GM18909 (cell line): ENCODE data around the gene DNAH6.

Experiments
- ATAC-seq: cut with Tn5 transposase; IDR thresholded peaks from one replicate; pipeline ENCODE4 v1.9.1; 2021; ENCODE audit warnings: mild to moderate bottlenecking; ENCODE audit not compliant: unreplicated experiment, poor library complexity

The DNAH6 gene

DNA sequence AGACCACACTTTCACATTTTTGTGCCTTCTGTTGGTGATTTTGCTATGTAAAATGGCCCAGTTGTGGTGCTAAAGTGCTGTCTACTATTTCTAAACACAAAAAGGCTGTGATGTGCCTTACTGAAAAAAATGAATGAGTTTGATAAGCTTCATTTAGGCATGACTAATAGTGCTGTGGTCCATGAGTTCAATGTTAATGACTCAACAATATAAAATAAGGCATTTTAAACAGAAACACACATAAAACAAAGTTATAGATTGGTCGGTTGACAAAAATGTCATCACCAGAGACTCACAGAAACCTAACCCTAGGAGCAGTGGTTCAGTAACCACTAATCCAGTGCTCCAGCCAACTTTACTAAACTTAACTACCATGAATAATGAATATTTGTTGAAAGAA, 160.0 kb downstream of the DNAH6 start:
- ATAC-seq, result no peak

DNA sequence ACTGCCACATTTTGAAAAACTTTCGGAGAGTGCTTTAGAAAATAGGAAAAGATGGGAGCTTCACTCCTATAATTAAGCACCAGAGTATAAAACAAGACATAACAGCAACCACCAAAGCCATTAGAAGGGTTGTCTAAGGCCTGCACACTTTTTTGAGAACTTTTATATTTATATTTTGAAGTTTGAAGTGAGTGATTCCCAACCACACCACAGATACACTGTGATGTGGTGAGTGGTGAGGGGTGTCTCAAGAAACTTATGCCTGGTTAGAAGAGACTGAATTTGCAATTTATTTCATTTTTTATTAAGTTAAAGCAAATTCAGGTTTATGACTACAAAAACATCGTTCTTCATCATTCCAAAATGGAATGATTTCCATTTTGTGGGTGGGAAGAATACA, 161.9 kb downstream of the DNAH6 start:
- no peak for ATAC-seq

DNA sequence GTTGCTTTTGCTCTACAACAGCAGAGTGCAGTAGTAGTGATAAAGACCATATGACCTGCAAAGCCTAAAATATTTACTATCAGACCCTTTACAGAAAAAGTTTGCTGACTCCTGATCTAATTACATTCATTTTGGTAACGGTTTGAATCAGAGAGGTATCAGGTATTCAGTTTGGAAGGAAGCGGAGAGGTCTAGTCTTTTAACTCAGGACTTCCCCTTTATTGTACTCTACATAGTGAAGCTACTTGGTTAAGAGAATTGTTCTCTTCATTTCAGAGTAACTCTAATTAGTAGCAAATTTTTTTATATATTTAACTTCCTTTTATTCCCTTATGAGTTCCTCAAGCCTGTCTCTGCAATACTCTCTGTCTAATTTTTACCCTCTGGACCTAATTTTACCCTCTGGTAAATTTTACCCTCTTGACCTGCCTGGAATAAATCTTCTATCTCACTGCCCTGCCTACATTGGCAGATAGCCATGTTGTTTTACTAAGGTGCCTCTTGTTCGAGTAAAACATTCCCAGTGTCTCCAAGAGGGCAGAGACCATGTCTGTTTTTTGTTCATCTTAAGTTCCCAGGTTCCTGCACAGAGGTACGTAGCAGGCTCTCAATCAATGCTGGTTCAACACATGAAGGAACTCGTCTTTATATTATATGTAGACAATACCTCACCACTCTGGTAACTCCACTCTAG, 170.6 kb downstream of the DNAH6 start:
- no peak for ATAC-seq

DNA sequence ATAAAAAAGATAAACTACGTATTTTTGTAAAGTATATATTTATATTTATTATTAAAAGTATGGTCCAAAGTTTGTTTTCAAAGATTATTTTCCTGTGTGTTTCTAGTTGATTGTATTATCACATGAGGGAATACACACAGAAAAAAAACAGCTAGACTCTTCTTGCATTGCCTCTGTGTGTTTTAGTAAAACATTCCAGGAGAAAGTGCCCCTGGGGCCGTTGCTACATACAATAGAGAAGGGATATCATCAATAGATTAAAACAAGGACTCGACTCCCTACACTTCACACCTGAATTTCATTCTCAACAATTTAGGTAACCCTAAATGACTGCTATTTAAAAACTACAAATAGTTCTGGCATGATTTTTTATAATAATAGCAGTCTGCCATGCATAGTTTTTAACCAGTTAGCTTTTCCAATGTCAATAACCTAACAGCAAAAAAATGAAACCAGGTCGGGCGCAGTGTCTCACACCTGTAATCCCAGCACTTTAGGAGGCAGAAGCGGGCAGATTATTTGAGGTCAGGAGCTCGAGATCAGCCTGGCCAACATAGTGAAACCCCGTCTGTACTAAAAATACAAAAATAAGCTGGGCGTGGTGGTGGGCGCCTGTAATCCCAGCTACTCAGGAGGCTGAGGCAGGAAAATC, 171.3 kb downstream of the DNAH6 start:
- ATAC-seq, result no peak

DNA sequence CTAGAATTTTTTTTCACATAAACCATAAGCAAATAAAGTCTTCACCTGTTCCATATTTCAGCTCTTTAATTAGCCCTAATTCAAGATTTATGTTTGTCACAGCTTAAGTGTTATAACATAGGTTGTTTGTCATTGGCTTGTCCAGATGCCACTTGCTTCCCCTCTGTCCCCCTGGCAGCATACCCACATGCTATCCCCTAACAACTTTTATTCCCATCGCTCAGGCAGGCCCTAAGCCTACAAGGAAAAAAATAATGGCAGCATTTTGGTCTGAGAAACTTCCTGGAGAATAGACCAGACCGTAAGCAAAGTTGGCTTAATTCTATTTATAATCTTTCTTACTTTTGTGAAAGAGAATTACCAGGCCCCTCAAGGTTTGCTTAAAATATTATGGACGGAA, 173.9 kb downstream of the DNAH6 start:
- no peak for ATAC-seq

DNA sequence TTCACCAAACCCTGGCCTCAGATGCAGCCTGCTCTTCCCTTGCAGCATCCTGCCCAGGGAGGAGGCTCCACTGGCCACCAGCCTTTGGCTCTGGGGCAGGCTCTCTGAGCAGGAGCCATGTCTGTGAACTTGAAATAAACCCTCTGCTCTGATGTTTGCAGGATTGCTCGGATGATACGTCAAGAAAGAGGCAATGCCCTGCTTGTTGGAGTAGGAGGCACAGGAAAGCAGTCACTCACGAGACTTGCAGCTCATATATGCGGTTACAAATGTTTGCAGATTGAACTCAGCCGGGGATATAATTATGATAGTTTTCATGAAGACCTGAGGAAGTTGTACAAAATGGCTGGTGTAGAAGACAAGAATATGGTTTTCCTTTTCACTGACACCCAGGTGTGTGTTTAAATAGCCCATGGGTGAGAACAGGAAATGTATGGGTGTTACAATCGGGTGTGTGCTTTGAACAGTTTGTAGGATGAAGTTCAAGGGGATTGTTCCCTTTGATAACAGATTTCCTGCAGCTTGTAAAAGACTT, 177.9 kb downstream of the DNAH6 start:
- no peak for ATAC-seq

DNA sequence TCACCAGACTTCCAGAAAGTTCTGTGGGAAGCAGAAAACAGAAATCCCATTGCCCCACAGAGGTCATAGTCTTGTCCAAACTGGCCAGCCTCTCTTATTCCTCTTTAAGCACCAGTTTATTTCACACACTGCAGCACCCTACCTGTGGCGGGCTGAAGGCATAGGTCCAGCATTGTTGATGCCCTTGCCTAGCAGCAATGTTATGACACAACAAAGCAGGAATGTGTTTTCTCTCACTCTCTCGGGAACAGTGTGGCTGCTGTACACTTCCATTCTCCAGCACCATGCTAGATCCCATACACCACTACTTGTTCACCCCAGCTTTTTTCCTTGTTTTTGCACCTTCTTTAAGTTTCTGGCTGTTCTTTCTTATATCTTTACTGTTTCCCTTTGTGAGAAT, 181.6 kb downstream of the DNAH6 start:
- no peak for ATAC-seq

DNA sequence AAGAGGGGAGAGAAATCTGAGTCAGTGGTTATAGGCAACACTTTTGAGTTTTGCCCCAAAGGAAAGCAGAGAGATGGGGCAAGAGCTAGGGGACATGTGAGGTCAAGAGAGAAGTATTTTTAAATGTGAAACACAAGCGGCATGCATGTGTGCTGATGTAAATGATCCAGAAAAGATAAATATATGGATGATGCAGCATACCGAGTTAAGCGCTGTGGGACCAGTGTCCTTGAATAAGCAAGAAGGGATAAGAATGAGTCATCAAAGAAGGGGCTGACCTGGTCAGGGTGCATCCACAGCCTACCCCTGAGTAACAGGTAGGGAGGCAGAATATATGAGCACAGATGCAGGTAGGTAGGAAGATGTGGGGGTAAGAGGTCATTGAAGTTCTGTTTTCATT, 183.7 kb downstream of the DNAH6 start:
- no peak for ATAC-seq

DNA sequence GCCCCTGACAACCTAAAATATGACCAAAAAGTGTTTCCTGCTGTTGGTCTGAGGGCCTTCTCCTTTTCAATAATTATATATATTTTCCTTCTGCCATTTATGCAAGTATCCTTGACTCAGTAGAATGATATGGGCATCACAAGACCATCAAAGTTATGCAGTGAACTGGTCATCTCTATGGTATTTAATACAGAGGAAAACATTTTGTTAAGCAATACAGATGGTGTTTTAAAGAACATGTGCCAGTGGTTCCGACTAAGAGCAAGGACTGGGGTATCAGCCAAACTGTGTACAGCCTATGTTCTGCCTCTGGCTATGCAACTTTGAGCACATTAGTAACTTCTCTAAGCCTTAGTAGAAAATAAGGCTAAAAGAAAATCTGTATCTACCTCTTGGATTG, 185.6 kb downstream of the DNAH6 start:
- no peak for ATAC-seq

DNA sequence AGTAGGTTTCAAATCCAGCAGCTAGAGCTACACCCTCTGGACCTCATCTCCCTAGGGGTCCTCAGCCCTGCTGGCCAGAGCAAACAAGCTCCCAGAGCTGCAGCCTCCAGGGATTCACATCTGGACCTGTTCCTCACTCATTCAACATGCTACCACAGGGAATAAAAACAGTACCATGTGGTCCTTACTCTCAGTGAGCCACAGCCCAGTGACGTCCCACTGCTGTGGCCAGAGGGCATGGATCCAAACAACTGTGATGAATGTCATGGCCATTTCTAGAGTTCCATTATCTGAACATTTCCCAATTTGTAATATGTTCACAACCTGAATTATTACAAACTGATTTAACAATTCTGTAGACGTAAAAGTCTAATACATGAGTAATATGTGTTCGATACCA, 186.6 kb downstream of the DNAH6 start:
- no peak for ATAC-seq

DNA sequence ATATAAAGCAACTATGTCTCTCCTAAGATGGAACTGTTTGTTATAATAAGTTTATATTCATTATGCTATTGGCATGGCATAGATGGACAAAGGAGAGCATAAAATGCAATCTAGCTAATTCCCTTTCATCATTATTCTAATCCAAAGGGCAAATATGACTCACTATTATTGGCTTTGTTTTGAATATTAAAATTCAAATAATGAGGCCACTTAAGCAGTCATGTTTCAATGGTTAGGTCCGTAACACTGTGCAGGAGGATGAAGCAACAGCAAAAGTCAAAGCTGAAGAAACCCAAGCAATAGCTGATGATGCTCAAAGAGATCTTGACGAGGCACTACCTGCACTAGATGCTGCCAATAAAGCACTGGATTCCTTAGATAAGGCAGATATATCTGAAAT, 187.5 kb downstream of the DNAH6 start:
- ATAC-seq, result no peak

DNA sequence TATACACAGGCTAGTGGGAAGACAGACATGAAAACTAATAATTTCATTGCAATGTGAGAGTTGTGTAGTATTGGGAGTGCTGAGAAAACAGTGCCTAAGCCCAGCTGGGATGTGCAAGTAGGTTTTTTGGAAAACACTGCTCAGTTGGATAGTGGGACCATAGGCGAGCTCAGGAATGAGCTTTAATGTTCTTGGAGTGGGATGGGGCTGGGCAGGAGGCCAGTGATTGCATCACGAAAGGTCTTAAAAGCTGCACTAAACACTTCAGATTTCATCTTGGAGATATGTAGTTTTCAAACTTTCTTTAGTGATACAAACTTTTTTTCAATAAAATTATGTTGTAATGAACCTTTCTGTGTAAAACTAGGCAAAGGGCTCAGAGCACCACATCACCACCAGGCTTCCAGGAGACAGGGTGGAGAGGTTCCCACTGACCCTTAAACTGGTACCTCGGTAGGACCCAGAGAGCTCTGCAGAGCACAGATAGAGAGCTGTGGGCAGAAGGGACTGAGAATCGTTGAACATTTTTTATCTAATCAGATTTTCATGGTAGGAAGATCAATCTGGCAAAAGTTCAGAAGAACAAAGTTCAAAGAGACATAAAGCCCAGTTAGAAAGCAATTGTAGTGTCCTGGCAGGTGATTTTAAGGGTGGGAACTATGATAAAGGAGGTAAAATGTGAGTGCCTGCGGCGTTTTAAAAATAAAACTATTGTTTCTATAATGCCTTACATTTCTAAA, 188.4 kb downstream of the DNAH6 start:
- ATAC-seq, result no peak

DNA sequence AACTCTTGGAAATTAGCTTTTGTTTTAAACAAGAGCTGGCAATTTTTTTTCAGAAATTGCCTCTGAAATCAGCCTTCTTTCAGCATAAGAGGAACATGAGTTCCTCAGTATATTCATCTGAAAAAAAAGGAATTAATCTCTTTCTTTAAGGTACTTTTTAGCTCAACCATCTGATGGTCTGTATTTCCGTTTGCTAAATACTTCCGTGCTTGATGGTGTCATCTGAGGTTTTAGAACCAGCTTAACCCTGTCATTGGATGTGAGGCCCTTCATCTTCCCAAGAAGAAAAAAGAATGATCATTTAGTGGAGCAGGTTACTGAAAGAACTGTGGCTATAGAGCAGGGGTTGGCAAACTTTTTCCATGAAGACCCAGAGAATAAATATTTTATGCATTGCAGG, 189.6 kb downstream of the DNAH6 start:
- no peak for ATAC-seq

DNA sequence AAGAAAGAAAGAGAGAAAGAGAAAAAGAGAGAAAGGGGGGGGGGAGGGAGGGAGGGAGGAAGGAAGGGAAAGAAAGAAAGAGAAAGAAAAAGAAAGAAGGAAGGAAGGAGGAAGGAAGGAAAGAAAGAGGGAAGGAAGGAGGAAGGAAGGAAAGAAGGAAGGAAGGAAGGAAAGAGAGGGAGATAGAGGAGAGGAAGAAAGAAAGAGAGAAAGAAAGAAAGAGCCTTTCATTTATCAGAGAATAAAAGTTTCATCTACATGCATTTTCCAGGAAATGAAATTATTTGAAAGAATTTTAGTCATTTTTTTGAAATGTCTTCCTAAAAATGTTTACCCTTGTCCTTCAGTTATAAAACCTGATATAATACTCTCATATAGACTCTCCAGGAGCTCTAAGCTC, 192.1 kb downstream of the DNAH6 start:
- no peak for ATAC-seq

DNA sequence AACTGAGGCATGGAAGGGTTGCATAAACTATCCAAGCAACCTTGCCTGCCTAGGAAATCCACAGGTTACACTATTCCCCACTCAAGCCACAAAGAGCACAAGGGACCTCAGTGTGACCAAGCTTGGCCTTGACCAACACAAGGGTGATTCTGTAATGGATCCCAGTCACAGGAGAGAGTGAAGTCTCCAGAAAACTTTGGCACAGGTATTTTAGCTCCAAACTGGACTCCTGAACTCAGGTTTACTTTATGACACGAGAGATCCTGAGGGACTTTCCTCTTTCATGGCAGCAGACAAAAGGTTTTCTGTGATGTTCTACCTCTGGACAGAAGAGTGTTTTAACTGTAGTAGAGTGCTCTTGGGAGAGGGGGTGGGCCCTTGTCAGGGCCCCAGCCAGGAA, 195.4 kb downstream of the DNAH6 start:
- no peak for ATAC-seq

DNA sequence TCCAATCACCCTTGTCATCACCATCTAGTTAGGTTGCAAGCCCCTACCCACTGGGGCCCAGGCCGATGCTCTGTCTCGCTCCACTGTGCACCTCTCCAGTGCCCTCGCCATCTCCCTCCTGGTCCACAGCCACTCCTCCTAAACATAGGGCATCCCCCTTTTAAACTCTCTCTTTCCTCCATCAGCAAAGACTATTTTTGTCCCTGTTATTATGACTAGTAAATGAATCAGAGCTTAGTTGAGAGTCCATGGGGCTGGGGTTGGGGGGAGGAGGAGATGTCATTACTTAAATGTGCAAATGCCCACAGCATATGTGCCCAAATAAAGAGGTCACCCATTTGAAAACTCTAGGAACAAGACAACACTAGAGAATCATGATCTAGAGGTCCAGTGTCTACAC, 197.1 kb downstream of the DNAH6 start:
- no peak for ATAC-seq

DNA sequence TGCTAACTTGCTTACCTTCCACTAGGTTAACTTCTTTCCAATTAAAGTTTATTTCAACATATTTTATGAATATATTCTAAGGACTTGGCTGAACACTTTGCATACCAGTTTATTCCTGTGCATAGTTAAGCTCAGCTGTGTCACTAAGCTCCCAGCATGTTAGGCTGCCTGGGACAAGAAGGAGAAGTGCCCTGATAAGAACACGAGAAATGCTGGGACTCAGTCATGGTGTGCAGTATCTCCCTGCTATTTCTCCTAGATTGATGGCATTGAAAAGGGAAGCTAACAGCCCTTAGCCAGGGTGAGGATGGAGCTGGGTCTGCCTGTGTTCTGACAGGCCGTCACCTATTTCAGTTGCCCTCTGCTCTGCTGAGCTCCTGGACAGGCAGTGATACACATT, 200.3 kb downstream of the DNAH6 start:
- no peak for ATAC-seq

DNA sequence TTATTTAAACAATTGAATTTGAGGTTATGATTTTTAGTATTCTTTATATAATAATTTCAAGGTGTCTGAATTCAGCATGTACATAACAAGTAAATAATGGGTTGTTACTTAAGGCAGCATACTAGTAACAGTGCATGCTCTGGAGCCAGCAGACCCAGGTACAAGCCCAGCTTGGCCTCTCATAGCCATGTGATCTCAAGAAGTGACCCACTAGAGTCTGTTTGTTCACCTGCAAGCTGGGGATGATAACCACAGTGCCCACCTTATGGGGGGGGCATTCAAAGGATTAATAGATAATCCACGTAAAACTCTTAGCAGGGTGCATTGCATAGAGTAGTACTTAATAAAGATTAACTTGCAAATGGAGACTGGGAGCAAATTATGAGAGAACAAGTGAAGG, 201.0 kb downstream of the DNAH6 start:
- ATAC-seq, result no peak

DNA sequence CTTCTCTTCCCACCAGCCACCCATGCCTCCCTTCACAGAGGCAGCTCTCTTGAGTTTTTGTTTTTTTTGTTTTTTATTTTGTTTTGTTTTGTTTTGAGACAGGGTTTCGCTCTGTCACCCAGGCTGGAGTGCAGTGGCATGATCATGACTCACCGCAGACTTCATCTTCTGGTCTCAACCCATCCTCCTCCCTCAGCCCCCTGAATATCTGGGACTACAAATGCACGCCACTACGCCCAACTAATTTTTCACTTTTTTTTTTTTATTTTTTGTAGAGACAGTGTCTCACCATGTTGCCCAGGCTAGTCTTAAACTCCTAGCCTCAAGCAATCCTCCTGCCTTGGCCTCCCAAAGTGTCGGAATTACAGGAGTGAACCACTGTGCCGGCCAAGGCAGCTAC, 203.1 kb downstream of the DNAH6 start:
- ATAC-seq, result no peak

DNA sequence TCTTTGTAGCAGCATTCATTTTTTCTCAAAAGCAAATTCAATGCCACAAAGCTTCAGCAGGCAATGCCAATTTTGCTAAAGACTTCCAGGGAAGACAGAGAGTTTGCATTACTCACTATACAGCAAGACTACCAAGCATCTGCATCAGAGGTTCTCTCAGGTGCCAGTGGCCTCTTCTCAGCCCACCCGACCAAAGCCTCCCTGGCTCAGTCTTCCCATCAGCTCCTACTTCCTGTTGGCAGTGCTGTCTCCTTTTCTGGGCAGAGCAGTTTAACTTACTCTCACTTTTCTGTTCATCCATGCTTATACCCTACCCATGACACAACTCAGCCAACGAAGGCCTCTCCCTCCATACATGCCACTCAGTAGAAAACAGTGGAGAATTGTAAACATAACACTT, 207.5 kb downstream of the DNAH6 start:
- no peak for ATAC-seq

DNA sequence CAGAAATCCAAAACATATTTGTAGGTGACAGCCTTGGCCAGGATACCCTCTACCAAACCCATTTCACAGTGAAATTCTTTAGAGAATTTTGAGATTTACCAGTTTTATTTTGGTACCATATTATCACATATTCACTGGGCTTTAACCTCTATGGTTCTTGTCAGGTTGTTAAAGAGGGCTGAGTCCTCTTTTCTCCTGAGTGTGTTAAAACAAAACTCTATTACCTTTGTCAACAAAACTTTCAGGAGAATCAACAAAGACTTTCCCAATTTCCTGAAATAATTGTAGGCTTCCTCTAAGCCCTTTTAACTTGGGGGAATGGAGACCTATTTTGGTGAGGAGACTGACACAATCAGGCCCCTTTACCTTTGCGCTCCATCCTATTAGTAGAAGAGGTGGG, 209.4 kb downstream of the DNAH6 start:
- ATAC-seq, result no peak
